Esophagus squamous epithelium (tissue), 5 donors: ENCODE measurements around the gene DPP3. TPM values are rescaled to one million over a fixed set of nuclear protein-coding genes. Genes with fewer than 3 reads are reported as not detected.

Source experiments
- DNase-seq: peaks from one replicate; lab custom pipeline; 2025; lab: John Stamatoyannopoulos, UW
- H3K27ac ChIP-seq, 4 donors: fragments of 200-600 bp; sonication (generic); one replicate each; pipeline ENCODE4 v1.5.1; 2016 to 2019; ENCODE audit warnings: mild to moderate bottlenecking in 1 of 4
- H3K27me3 ChIP-seq, 4 donors: fragments of 200-600 bp; sonication (generic); 1 replicate in 3 of 4; 2 replicates in 1 of 4; pipeline versions ENCODE4 v1.5.1 to v1.6.0; 2017 to 2021; ENCODE audit warnings: antibody characterized with exemption in 1 of 4
- H3K36me3 ChIP-seq, 3 donors: fragments of 200-600 bp; sonication (generic); one replicate each; pipeline ENCODE4 v1.5.1; 2016 to 2019
- H3K4me1 ChIP-seq, 3 donors: fragments of 200-600 bp; sonication (generic); one replicate each; pipeline ENCODE4 v1.5.1; 2017 to 2019
- H3K4me3 ChIP-seq, 4 donors: fragments of 200-600 bp; sonication (generic); 1 replicate in 3 of 4; 2 replicates in 1 of 4; pipeline ENCODE4 v1.5.1; 2016 to 2019; ENCODE audit warnings: mild to moderate bottlenecking in 2 of 4, moderate library complexity in 1 of 4
- H3K9me3 ChIP-seq, 3 donors: fragments of 200-600 bp; sonication (generic); one replicate each; pipeline ENCODE4 v1.5.1; 2016 to 2019
- CTCF ChIP-seq, 6 experiments: fragments of 450-650 bp in 4 of 6; fragments of 200-600 bp in 2 of 6; sonication (generic) in 2 of 6; IDR thresholded peaks; one replicate each; pipeline ENCODE4 v1.5.1; 2016 to 2019; ENCODE audit warnings: antibody characterized with exemption in 6 of 6, mild to moderate bottlenecking in 4 of 6, moderate library complexity in 4 of 6
- POLR2A ChIP-seq, 4 donors: fragments of 450-650 bp; IDR thresholded peaks; one replicate each; pipeline ENCODE4 v1.6.1; 2017; ENCODE audit warnings: antibody characterized with exemption in 4 of 4, mild to moderate bottlenecking in 4 of 4, moderate library complexity in 3 of 4
- WGBS, 2 donors: methylation state at CpG; one replicate each; pipeline ENCODE4 v1.1.5; 2018; 5-methylcytosine and 5-hydroxymethylcytosine counted together
- intact Hi-C: fragments of 100-400 bp; cut with DNase I; formaldehyde crosslinking; loops from one replicate; pipeline ENCODE4 v1.15.0; 2022
- total RNA-seq, 4 donors: library from RNA; depleted of rRNA; stranded (reverse); fragments of >200 nt; gene quantifications; one replicate each; pipeline ENCODE4 v1.1.0, GENCODE V29; 2016
- donor health status: DM: yes; HTN: yes; CAD: no.

The DPP3 gene
- total RNA-seq, 4 donors from 2014 or later: 24.6 to 49.2 (median 43.5) TPM

- no peaks in the 10 kb centered on the region for H3K36me3 ChIP-seq
- 41 to 50% methylated on average over 10 to 14 of the region's 16 CpGs for WGBS, 2 donors
These were observed 68.8 kb downstream of the DPP3 start for GRCh38 chr11:66548774-66549630.

GRCh38 chr11:66549696-66550095 lies 69.5 kb downstream of the DPP3 start:
- H3K4me3 ChIP-seq: no peak overlapping the region
- intact Hi-C loops: no loop called here
- no peaks in the 10 kb centered on the region for H3K9me3 ChIP-seq
- peaks cover 7 to 23% (median 14%) of the 10 kb centered on the region in 3 donors for H3K4me1 ChIP-seq
- no peak for TF ChIP-seq CTCF (IDR thresholded peaks at IDR 0.05)
- no peak for TF ChIP-seq POLR2A (IDR thresholded peaks at IDR 0.05)
- H3K27ac ChIP-seq: no peak overlapping the region
- no peaks in the 10 kb centered on the region for H3K36me3 ChIP-seq
- DNase-seq: no peak
- WGBS, 2 donors: 89 to 92% methylated on average over 3 of the region's 3 CpGs
- no peaks in the 10 kb centered on the region for H3K27me3 ChIP-seq

More at GRCh38 chr11:66548774-66549630, 68.8 kb downstream of the DPP3 start:
- Histone ChIP-seq H3K27ac (no peak overlapping the region), H3K9me3 (no peaks in the 10 kb centered on the region), H3K27me3 (no peaks in the 10 kb centered on the region), H3K4me3 (no peak overlapping the region), H3K4me1 (peaks cover 7 to 30% (median 20%) of the 10 kb centered on the region in 3 donors)
- TF ChIP-seq CTCF (IDR thresholded peaks at IDR 0.05): no peak
- no peak for TF ChIP-seq POLR2A (IDR thresholded peaks at IDR 0.05)
- DNase-seq: no peak
- intact Hi-C loops: no loop called here

GRCh38 chr11:66550887-66551286 lies 70.7 kb downstream of the DPP3 start:
- no peak for DNase-seq
- Histone ChIP-seq H3K9me3 (no peaks in the 10 kb centered on the region), H3K4me1 (peaks cover 0 to 13% (median 7%) of the 10 kb centered on the region in 3 donors), H3K4me3 (no peak overlapping the region), H3K27me3 (peaks cover 0 to 8% (median 0%) of the 10 kb centered on the region in 4 donors), H3K36me3 (no peaks in the 10 kb centered on the region), H3K27ac (no peak overlapping the region)
- TF ChIP-seq CTCF (IDR thresholded peaks at IDR 0.05) (no peak), POLR2A (IDR thresholded peaks at IDR 0.05) (no peak)
- WGBS, 2 donors: 63 to 73% methylated on average over 2 to 3 of the region's 4 CpGs
- intact Hi-C loops: no loop called here

GRCh38 chr11:66554602-66555001 lies 74.4 kb downstream of the DPP3 start:
- no peak for TF ChIP-seq POLR2A (IDR thresholded peaks at IDR 0.05)
- intact Hi-C loops: no loop called here
- 70 to 72% methylated on average over 5 of the region's 5 CpGs for WGBS, 2 donors
- no peak overlapping the region for H3K27ac ChIP-seq
- H3K4me3 ChIP-seq: no peak overlapping the region
- H3K4me1 ChIP-seq: peaks cover 7 to 10% (median 7%) of the 10 kb centered on the region in 3 donors
- DNase-seq: no peak
- H3K9me3 ChIP-seq: no peaks in the 10 kb centered on the region
- peaks cover 0 to 42% (median 0%) of the 10 kb centered on the region in 4 donors for H3K27me3 ChIP-seq
- H3K36me3 ChIP-seq: no peaks in the 10 kb centered on the region

GRCh38 chr11:66555416-66555815 lies 75.2 kb downstream of the DPP3 start:
- WGBS, 2 donors: 51 to 67% methylated on average over 3 of the region's 3 CpGs
- no peaks in the 10 kb centered on the region for H3K9me3 ChIP-seq
- TF ChIP-seq CTCF (IDR thresholded peaks at IDR 0.05) (no peak), POLR2A (IDR thresholded peaks at IDR 0.05) (no peak)
- no peaks in the 10 kb centered on the region for H3K36me3 ChIP-seq
- peaks cover 7 to 11% (median 7%) of the 10 kb centered on the region in 3 donors for H3K4me1 ChIP-seq
- no peak overlapping the region for H3K4me3 ChIP-seq
- intact Hi-C loops: no loop called here
- H3K27me3 ChIP-seq: peaks cover 0 to 42% (median 0%) of the 10 kb centered on the region in 4 donors
- no peak overlapping the region for H3K27ac ChIP-seq
- no peak for DNase-seq
